ENCODE results near the gene SPRYD4. TPM values are rescaled to one million over a fixed set of nuclear protein-coding genes. Genes with fewer than 3 reads are reported as not detected.
"Not testable (repeated sequence)": the region's sequence is repeated elsewhere in the genome, so short reads cannot be mapped to it uniquely, and the experiment has no call there.

The SPRYD4 gene
- polyA plus RNA-seq, 10 donors = 1.3 to 3.3 (median 1.8) TPM

- DNase-seq = peak in 1 of 3 donors; percentile 31
Measured at GRCh38 chr12:56469007-56469930, 891 bp downstream of the SPRYD4 start.

GRCh38 chr12:56474389-56474788 lies 6.0 kb downstream of the SPRYD4 start:
- DNase-seq = no peak

GRCh38 chr12:56476143-56476542 lies 7.8 kb downstream of the SPRYD4 start:
- DNase-seq = no peak

- no peak for DNase-seq
Measured at GRCh38 chr12:56476972-56477432, 8.6 kb downstream of the SPRYD4 start.

- no peak for DNase-seq
Measured at GRCh38 chr12:56477521-56478225, 9.3 kb downstream of the SPRYD4 start.

GRCh38 chr12:56479625-56480024 lies 11.2 kb downstream of the SPRYD4 start:
- DNase-seq = no peak

GRCh38 chr12:56484566-56484965 lies 16.2 kb downstream of the SPRYD4 start:
- no peak for DNase-seq

- no peak for DNase-seq
Measured at GRCh38 chr12:56486694-56487093, 18.3 kb downstream of the SPRYD4 start.

- DNase-seq = peak in 2 of 3 donors; percentile 16 to 48
Measured at GRCh38 chr12:56487448-56488040, 19.2 kb downstream of the SPRYD4 start.

GRCh38 chr12:56488041-56488955 lies 19.9 kb downstream of the SPRYD4 start, which contains the start of gene GLS2:
GLS2 (minus strand) TSS chr12:56488161; CDS start chr12:56488118, 43 bp downstream.
- DNase-seq = peak; percentile 41 to 85 (median 68)

- DNase-seq = no peak
Measured at GRCh38 chr12:56490360-56490759, 22.0 kb downstream of the SPRYD4 start.

GRCh38 chr12:56493409-56494105 lies 25.2 kb downstream of the SPRYD4 start:
- DNase-seq = not testable (repeated sequence)

GRCh38 chr12:56494106-56494415 lies 25.7 kb downstream of the SPRYD4 start:
- not testable (repeated sequence) for DNase-seq

- DNase-seq = not testable (repeated sequence)
Measured at GRCh38 chr12:56494481-56494880, 26.1 kb downstream of the SPRYD4 start.

- peak in 2 of 3 donors; percentile 34 to 63 for DNase-seq
Measured at GRCh38 chr12:56496704-56497103, 28.3 kb downstream of the SPRYD4 start.

GRCh38 chr12:56498126-56498902 lies 29.9 kb downstream of the SPRYD4 start:
- not testable (repeated sequence) for DNase-seq

GRCh38 chr12:56499452-56499851 lies 31.1 kb downstream of the SPRYD4 start:
- not testable (repeated sequence) for DNase-seq

- not testable (repeated sequence) for DNase-seq
Measured at GRCh38 chr12:56499879-56500278, 31.5 kb downstream of the SPRYD4 start.

- no peak for DNase-seq
Measured at GRCh38 chr12:56510786-56511185, 42.4 kb downstream of the SPRYD4 start.

- not testable (repeated sequence) for DNase-seq
Measured at GRCh38 chr12:56514014-56514318, 45.6 kb downstream of the SPRYD4 start.
